Cardiac muscle cell (in vitro differentiated cells and primary cell): Measurements from ENCODE around the gene SKP1. TPM values are rescaled to one million over a fixed set of nuclear protein-coding genes. Genes with fewer than 3 reads are reported as not detected.

ENCODE experiments used
- DNase-seq, 2 donors: peaks; one replicate each; pipeline versions ENCODE4 v3.0.0 to v3.0.0-alpha.2; 2010 to 2017; ENCODE audit warnings: low read depth in 1 of 2, low spot score in 1 of 2
- H3K27ac ChIP-seq: fragments of 200-600 bp; sonication (generic); 2 replicates; pipeline ENCODE4 v1.5.1; 2016
- H3K27me3 ChIP-seq: fragments of 200-600 bp; sonication (generic); 2 replicates; pipeline ENCODE4 v1.6.0; 2016; ENCODE audit warnings: control low read depth
- H3K36me3 ChIP-seq: fragments of 200-600 bp; sonication (generic); 2 replicates; pipeline ENCODE4 v1.5.1; 2016; ENCODE audit warnings: control low read depth
- H3K4me1 ChIP-seq: fragments of 200-600 bp; sonication (generic); 2 replicates; pipeline ENCODE4 v1.8.1; 2017; ENCODE audit warnings: low read depth, mild to moderate bottlenecking, mixed run types
- H3K4me3 ChIP-seq: fragments of 200-600 bp; sonication (generic); 2 replicates; pipeline ENCODE4 v1.5.1; 2016; ENCODE audit warnings: mild to moderate bottlenecking
- H3K9me3 ChIP-seq: fragments of 200-600 bp; sonication (generic); 2 replicates; pipeline ENCODE4 v1.5.1; 2017; ENCODE audit warnings: low read depth, mild to moderate bottlenecking, control low read depth
- polyA plus RNA-seq: library from polyadenylated mRNA; unstranded; fragments of >200 nt; fragmentation: Nextera tagmentation; extraction: Ambion mirVana; gene quantifications from 2 replicates; pipeline ENCODE4 v1.2.1, GENCODE V29; 2016
- total RNA-seq: library from RNA; depleted of rRNA; stranded (reverse); fragments of >200 nt; gene quantifications from 2 replicates; pipeline ENCODE4 v1.2.3, GENCODE V29; 2016
- TF ChIP-seq, protein P1 (sequence below): IDR thresholded peaks from 2 replicates; pipeline ENCODE4 v1.5.1; 2012; ENCODE audit warnings: low read depth, mild to moderate bottlenecking, low read length

SKP1 gene
- total and polyA plus RNA-seq, 2 experiments from 2014 or later = 301 to 1,444 TPM

DNA sequence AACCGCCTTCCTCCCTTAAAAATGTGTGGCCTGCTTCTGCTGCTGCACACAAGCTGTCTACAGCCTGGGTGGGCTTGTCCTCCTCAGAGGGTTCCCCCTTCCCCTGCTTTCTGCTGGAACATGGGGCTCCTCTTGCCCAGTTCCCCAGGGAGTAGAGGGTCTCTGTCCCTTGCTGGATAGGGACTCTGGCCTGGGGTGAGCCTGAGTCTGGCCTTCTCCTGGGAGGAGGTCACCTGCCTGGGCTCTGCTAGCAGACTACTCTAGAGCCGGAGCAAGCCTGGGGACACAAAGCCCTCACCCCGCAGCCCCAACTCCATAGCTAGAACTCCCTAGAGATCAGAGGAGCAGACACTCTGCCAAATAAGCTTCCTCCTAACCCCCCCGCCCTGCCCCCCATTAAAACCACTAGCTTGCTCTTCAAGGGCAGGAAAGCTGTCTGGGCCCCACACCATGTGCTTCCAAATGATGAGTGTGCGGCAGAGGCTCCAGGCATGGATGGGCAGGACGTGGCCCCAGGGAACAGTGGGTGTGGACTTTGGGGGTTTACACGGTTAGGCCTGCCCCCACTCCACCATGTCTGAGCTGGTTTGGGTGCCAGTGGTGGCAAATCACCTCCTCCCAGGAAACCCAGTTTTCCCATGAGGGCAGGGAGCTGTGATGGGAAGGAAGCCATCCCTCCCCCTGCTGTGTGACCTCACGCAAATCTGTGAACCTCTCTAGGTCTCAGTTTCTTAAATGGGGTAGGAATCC lies 52.3 kb downstream of the SKP1 start:
- Histone ChIP-seq H3K4me3 (no peak overlapping the region), H3K4me1 (no peaks in the 10 kb centered on the region), H3K36me3 (peaks cover 4% of the 10 kb centered on the region), H3K27me3 (no peaks in the 10 kb centered on the region), H3K27ac (no peak overlapping the region), H3K9me3 (no peaks in the 10 kb centered on the region)
- TF ChIP-seq, protein P1, sequence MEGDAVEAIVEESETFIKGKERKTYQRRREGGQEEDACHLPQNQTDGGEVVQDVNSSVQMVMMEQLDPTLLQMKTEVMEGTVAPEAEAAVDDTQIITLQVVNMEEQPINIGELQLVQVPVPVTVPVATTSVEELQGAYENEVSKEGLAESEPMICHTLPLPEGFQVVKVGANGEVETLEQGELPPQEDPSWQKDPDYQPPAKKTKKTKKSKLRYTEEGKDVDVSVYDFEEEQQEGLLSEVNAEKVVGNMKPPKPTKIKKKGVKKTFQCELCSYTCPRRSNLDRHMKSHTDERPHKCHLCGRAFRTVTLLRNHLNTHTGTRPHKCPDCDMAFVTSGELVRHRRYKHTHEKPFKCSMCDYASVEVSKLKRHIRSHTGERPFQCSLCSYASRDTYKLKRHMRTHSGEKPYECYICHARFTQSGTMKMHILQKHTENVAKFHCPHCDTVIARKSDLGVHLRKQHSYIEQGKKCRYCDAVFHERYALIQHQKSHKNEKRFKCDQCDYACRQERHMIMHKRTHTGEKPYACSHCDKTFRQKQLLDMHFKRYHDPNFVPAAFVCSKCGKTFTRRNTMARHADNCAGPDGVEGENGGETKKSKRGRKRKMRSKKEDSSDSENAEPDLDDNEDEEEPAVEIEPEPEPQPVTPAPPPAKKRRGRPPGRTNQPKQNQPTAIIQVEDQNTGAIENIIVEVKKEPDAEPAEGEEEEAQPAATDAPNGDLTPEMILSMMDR = no peak
- DNase-seq = no peak

DNA sequence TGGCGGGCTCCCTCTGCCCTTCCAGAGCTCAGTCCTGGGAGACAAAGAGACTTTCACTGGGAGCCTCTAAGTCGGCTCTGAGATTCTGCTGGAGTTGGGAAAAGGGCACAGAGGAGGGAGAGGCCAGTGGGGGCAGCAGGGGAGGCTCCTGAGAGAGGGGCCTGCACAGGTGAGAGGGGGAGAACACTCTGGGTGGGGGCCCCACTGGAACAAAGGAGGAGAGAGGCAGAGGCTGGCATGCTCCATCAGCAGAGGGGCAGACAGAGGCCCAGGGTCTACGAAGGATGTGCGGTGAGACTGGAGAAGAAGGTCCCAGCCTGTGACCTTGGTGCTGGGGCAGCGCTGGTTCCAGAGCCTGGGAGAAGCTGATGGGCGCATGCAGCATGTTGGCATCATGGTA lies 53.4 kb downstream of the SKP1 start:
- no peak overlapping the region for H3K4me3 ChIP-seq
- no peaks in the 10 kb centered on the region for H3K9me3 ChIP-seq
- no peak overlapping the region for H3K27ac ChIP-seq
- H3K36me3 ChIP-seq = peaks cover 4% of the 10 kb centered on the region
- H3K27me3 ChIP-seq = no peaks in the 10 kb centered on the region
- TF ChIP-seq, protein P1 = no peak
- H3K4me1 ChIP-seq = no peaks in the 10 kb centered on the region
- DNase-seq = no peak

DNA sequence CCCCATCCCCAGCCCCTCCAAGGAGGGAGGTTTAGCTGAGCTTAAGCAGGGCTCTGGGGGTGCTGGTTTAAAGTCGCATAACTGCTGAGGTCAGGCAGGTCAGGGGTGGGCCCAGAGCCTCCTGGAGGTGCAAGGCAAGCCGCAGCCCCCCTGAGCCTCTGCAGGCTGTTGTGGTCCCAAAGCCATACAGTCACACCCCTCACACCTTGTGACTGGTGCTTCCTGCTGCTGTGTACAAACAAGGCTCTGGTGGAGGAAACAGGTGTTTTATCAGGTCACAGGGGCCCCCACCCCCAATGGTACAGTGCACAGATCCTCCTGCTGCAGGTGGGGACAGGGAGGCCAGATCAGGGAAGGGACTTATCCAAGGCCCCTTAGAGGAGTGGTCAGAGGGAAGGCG lies 54.2 kb downstream of the SKP1 start:
- H3K4me3 ChIP-seq = no peak overlapping the region
- H3K9me3 ChIP-seq = no peaks in the 10 kb centered on the region
- no peak overlapping the region for H3K27ac ChIP-seq
- DNase-seq = no peak
- H3K27me3 ChIP-seq = no peaks in the 10 kb centered on the region
- TF ChIP-seq, protein P1 = no peak
- H3K36me3 ChIP-seq = peaks cover 4% of the 10 kb centered on the region
- H3K4me1 ChIP-seq = no peaks in the 10 kb centered on the region

DNA sequence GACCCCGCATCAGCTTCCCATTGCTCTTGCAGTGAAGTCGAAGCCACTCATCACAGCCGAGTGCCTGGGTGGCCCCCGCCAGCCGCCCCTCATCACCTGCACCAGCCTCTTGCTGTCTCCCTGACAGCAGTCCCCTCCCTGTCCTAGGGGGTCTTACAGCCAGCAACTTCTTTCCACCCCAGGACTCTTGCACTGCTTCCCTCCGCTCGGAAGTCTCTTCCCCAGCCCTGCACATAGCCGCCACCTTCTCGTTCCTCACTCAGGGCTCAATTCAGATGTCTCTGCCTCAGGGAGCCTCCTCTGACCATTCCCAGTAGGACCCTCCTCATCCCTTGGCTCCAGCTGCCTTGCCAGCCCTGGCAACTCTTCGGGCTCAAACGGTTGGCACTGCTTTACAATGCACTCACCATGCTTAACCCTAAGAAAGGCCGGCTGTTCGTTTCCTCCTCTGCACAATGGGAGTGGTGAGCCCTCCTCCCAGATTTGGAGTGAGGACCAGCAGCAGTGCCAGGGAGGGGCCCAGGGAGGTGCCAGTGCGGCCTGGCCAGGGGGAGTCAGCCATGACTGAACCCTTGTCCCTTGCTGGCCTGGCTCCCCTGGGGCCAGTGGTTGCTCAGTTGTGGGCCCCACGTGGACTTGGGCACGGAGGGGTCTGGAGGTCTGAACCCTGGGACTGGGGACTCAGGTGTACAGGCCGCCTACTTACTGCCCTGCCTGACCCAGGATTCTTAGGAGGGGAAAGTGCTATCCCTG lies 56.2 kb downstream of the SKP1 start:
- no peaks in the 10 kb centered on the region for H3K27me3 ChIP-seq
- TF ChIP-seq, protein P1 = no peak
- no peaks in the 10 kb centered on the region for H3K9me3 ChIP-seq
- no peak overlapping the region for H3K4me3 ChIP-seq
- H3K4me1 ChIP-seq = no peaks in the 10 kb centered on the region
- DNase-seq = no peak
- H3K27ac ChIP-seq = no peak overlapping the region
- peaks cover 4% of the 10 kb centered on the region for H3K36me3 ChIP-seq

DNA sequence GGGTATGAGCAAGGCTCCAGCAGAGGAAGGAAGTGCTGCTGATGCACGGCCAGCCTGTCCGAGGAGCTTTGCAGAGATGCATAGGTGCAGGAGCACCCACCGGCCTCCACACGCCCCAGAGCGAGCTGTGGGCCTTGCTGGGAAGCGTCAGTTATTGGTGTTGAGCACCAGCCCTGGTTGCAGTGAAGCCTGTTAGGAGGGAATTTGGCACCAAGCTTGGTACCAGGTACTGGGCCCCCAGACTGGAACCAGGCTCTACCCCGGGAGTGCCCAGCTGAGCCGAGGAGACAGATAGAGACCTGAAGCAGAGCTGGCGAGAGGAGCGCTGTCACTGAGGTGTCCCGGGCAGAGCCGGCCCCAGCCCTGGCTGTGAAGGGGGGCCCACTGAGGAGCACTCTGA lies 57.0 kb downstream of the SKP1 start:
- H3K4me3 ChIP-seq = no peak overlapping the region
- no peaks in the 10 kb centered on the region for H3K27me3 ChIP-seq
- peaks cover 4% of the 10 kb centered on the region for H3K36me3 ChIP-seq
- H3K9me3 ChIP-seq = no peaks in the 10 kb centered on the region
- no peaks in the 10 kb centered on the region for H3K4me1 ChIP-seq
- no peak overlapping the region for H3K27ac ChIP-seq
- DNase-seq = no peak
- TF ChIP-seq, protein P1 = no peak
